ENCODE results near the gene WDR77.

Gene WDR77

GRCh38 chr1:111439461-111440351, 9.3 kb downstream of the WDR77 start:
- no peak for TF ChIP-seq CTCF (IDR thresholded peaks at IDR 0.05; ENCODE audit: extremely low read depth, insufficient read depth, missing control alignments)
- in situ Hi-C loops (cut with MboI; ENCODE audit: low pct_unique_long_range_greater_than_20kb, low sequenced_read_pairs, unreplicated experiment), result loop anchor here (10.0 kb wide), 1 partner anchor 215 kb away; the partner anchor contains the start of gene CHI3L2

GRCh38 chr1:111436726-111437125, 12.3 kb downstream of the WDR77 start:
- no peak for TF ChIP-seq CTCF (IDR thresholded peaks at IDR 0.05; ENCODE audit: extremely low read depth, insufficient read depth, missing control alignments)
- in situ Hi-C loops (cut with MboI; ENCODE audit: low pct_unique_long_range_greater_than_20kb, low sequenced_read_pairs, unreplicated experiment), result no loop called here

More at GRCh38 chr1:111439461-111440351, 9.3 kb downstream of the WDR77 start:
- no peak for DNase-seq (ENCODE audit: low spot score)

GRCh38 chr1:111424281-111424680, 24.8 kb downstream of the WDR77 start:
- DNase-seq (ENCODE audit: low spot score), result no peak
- in situ Hi-C loops (cut with MboI; ENCODE audit: low pct_unique_long_range_greater_than_20kb, low sequenced_read_pairs, unreplicated experiment), result no loop called here
- TF ChIP-seq CTCF (IDR thresholded peaks at IDR 0.05; ENCODE audit: extremely low read depth, insufficient read depth, missing control alignments), result no peak

More at GRCh38 chr1:111436726-111437125, 12.3 kb downstream of the WDR77 start:
- DNase-seq (ENCODE audit: low spot score), result no peak

GRCh38 chr1:111422546-111423391, 26.3 kb downstream of the WDR77 start:
- in situ Hi-C loops (cut with MboI; ENCODE audit: low pct_unique_long_range_greater_than_20kb, low sequenced_read_pairs, unreplicated experiment), result no loop called here
- no peak for DNase-seq (ENCODE audit: low spot score)
- TF ChIP-seq CTCF (IDR thresholded peaks at IDR 0.05; ENCODE audit: extremely low read depth, insufficient read depth, missing control alignments), result no peak

- in situ Hi-C loops (cut with MboI; ENCODE audit: low pct_unique_long_range_greater_than_20kb, low sequenced_read_pairs, unreplicated experiment), result no loop called here
- DNase-seq (ENCODE audit: low spot score), result no peak
- TF ChIP-seq CTCF (IDR thresholded peaks at IDR 0.05; ENCODE audit: extremely low read depth, insufficient read depth, missing control alignments), result no peak
Observed at GRCh38 chr1:111420377-111420776, 28.7 kb downstream of the WDR77 start.

- in situ Hi-C loops (cut with MboI; ENCODE audit: low pct_unique_long_range_greater_than_20kb, low sequenced_read_pairs, unreplicated experiment), result no loop called here
- TF ChIP-seq CTCF (IDR thresholded peaks at IDR 0.05; ENCODE audit: extremely low read depth, insufficient read depth, missing control alignments), result no peak
- DNase-seq (ENCODE audit: low spot score), result no peak
Observed at GRCh38 chr1:111419037-111419436, 30.0 kb downstream of the WDR77 start.
